ENCODE results near the gene ABCE1. TPM values are rescaled to one million over a fixed set of nuclear protein-coding genes. Genes with fewer than 3 reads are reported as not detected.
"Not testable (repeated sequence)": the region's sequence is repeated elsewhere in the genome, so short reads cannot be mapped to it uniquely, and the experiment has no call there.

Gene ABCE1
- total RNA-seq, 1 donor from 2014 or later = 45.6 TPM

DNA sequence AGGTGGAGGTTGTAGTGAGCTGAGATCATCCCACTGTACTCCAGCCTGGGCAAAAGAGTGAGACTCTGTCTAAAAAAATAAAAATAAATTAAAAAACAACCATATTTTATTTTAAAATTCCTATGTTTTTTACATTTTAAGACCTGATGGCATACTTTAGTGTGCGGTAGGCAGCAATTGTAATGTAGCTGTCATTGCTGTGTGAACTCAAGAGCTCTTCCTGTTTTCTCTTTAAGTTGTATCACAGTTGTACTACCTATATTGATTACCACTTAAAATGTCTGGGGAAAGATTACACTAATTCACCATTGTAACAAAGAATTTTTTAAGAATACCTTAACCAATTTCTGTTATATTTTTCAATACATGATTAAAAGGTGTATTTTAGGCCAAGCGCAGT is 27.3 kb downstream of the ABCE1 start:
- no peak for TF ChIP-seq CTCF (IDR thresholded peaks at IDR 0.05)
- Mint-ChIP-seq H3K27ac (ENCODE audit: unreplicated experiment) (no peak overlapping the region), H3K36me3 (ENCODE audit: unreplicated experiment) (peaks cover 35% of the 10 kb centered on the region), H3K4me3 (ENCODE audit: unreplicated experiment) (no peak overlapping the region), H3K9me3 (ENCODE audit: unreplicated experiment) (no peaks in the 10 kb centered on the region), H3K27me3 (ENCODE audit: unreplicated experiment) (no peaks in the 10 kb centered on the region), H3K4me1 (ENCODE audit: unreplicated experiment) (no peaks in the 10 kb centered on the region)
- no peak for DNase-seq (ENCODE audit: extremely low spot score, unreplicated experiment)

- Mint-ChIP-seq H3K4me3 (ENCODE audit: unreplicated experiment) (no peak overlapping the region), H3K27ac (ENCODE audit: unreplicated experiment) (no peak overlapping the region), H3K4me1 (ENCODE audit: unreplicated experiment) (peaks cover 10% of the 10 kb centered on the region), H3K9me3 (ENCODE audit: unreplicated experiment) (no peaks in the 10 kb centered on the region), H3K27me3 (ENCODE audit: unreplicated experiment) (no peaks in the 10 kb centered on the region), H3K36me3 (ENCODE audit: unreplicated experiment) (peaks cover 31% of the 10 kb centered on the region)
- DNase-seq (ENCODE audit: extremely low spot score, unreplicated experiment) = no peak
- TF ChIP-seq CTCF (IDR thresholded peaks at IDR 0.05) = no peak
Measured at GRCh38 chr4:145130130-145130529, 32.0 kb downstream of the ABCE1 start.

DNA sequence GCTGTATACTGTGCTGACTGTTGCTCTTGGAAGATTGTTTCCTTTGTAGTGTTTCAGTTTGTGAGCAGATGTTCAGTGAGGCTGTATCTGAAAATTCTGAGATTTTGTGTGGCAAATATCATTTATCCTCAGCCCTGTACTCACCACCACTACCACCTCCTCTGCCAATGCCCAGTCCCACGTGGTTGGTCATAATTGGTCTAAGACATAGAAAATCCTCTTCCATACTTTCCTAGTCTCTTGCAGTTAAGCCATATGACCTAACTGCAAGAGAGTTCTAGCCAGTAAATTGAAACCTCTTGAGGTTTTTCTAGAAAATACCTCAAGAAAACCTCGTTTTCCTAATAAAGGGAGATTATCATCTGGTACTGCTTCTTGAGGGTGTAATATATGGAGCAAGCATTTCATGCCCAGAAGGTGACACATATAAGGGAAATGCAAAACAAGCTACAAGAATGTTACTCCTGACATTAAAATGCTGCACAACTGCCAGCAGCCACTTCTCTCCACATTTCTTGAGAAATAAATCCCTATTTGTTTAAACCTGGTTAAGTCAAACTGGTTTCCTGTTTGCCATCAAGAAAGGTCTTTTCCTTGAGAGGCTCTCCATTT is 32.8 kb downstream of the ABCE1 start:
- Mint-ChIP-seq H3K4me1 (ENCODE audit: unreplicated experiment) (peaks cover 10% of the 10 kb centered on the region), H3K9me3 (ENCODE audit: unreplicated experiment) (no peaks in the 10 kb centered on the region), H3K4me3 (ENCODE audit: unreplicated experiment) (no peak overlapping the region), H3K27me3 (ENCODE audit: unreplicated experiment) (no peaks in the 10 kb centered on the region), H3K36me3 (ENCODE audit: unreplicated experiment) (peaks cover 32% of the 10 kb centered on the region), H3K27ac (ENCODE audit: unreplicated experiment) (peak overlapping the region; percentile 45)
- no peak for TF ChIP-seq CTCF (IDR thresholded peaks at IDR 0.05)
- no peak for DNase-seq (ENCODE audit: extremely low spot score, unreplicated experiment)

GRCh38 chr4:145131848-145132247 is 33.7 kb downstream of the ABCE1 start:
- no peak for TF ChIP-seq CTCF (IDR thresholded peaks at IDR 0.05)
- Mint-ChIP-seq H3K27me3 (ENCODE audit: unreplicated experiment) (no peaks in the 10 kb centered on the region), H3K4me1 (ENCODE audit: unreplicated experiment) (peaks cover 10% of the 10 kb centered on the region), H3K4me3 (ENCODE audit: unreplicated experiment) (no peak overlapping the region), H3K27ac (ENCODE audit: unreplicated experiment) (no peak overlapping the region), H3K9me3 (ENCODE audit: unreplicated experiment) (no peaks in the 10 kb centered on the region), H3K36me3 (ENCODE audit: unreplicated experiment) (peaks cover 27% of the 10 kb centered on the region)
- DNase-seq (ENCODE audit: extremely low spot score, unreplicated experiment) = no peak

GRCh38 chr4:145132511-145133098 is 34.5 kb downstream of the ABCE1 start:
- no peak for TF ChIP-seq CTCF (IDR thresholded peaks at IDR 0.05)
- no peak for DNase-seq (ENCODE audit: extremely low spot score, unreplicated experiment)
- no peak overlapping the region for H3K4me3 Mint-ChIP-seq (ENCODE audit: unreplicated experiment)
- H3K9me3 Mint-ChIP-seq (ENCODE audit: unreplicated experiment) = no peaks in the 10 kb centered on the region
- H3K27ac Mint-ChIP-seq (ENCODE audit: unreplicated experiment) = no peak overlapping the region
- no peaks in the 10 kb centered on the region for H3K27me3 Mint-ChIP-seq (ENCODE audit: unreplicated experiment)
- H3K36me3 Mint-ChIP-seq (ENCODE audit: unreplicated experiment) = peaks cover 31% of the 10 kb centered on the region
- H3K4me1 Mint-ChIP-seq (ENCODE audit: unreplicated experiment) = peaks cover 10% of the 10 kb centered on the region

GRCh38 chr4:145136219-145136618 is 38.1 kb downstream of the ABCE1 start:
- peaks cover 46% of the 10 kb centered on the region for H3K36me3 Mint-ChIP-seq (ENCODE audit: unreplicated experiment)
- not testable (repeated sequence) for DNase-seq (ENCODE audit: extremely low spot score, unreplicated experiment); H3K4me3 Mint-ChIP-seq (ENCODE audit: unreplicated experiment); H3K27me3 Mint-ChIP-seq (ENCODE audit: unreplicated experiment); H3K4me1 Mint-ChIP-seq (ENCODE audit: unreplicated experiment); H3K9me3 Mint-ChIP-seq (ENCODE audit: unreplicated experiment); H3K27ac Mint-ChIP-seq (ENCODE audit: unreplicated experiment)

Measured in osteocyte (in vitro differentiated cells).